CD4-positive, CD25-positive, alpha-beta regulatory T cell (primary cell): ENCODE results near the gene RIBC2. TPM values are rescaled to one million over a fixed set of nuclear protein-coding genes. Genes with fewer than 3 reads are reported as not detected.

ENCODE experiments used
- ATAC-seq, 2 donors: fragments of 150-1000 bp; cut with Tn5 transposase; one replicate each; pipeline ENCODE4 v1.10.0; 2021; ENCODE audit warnings: low read depth in 2 of 2, moderate number of reproducible peaks in 2 of 2, moderate library complexity in 1 of 2
- DNase-seq, 3 donors: peaks; one replicate each; pipeline versions ENCODE4 v3.0.0 to v3.0.0-alpha.2; 2012 to 2022; ENCODE audit warnings: mixed read lengths in 1 of 3
- H3K27ac ChIP-seq: one replicate; pipeline ENCODE4 v1.7.0; 2013; ENCODE audit warnings: mild to moderate bottlenecking, low read length; ENCODE audit not compliant: insufficient read depth, poor library complexity, severe bottlenecking
- H3K27me3 ChIP-seq: one replicate; pipeline ENCODE4 v1.7.0; 2013; ENCODE audit warnings: low read length; ENCODE audit not compliant: control insufficient read depth, insufficient read depth
- H3K36me3 ChIP-seq: one replicate; pipeline ENCODE4 v1.7.0; 2013; ENCODE audit warnings: mild to moderate bottlenecking, low read length, moderate library complexity; ENCODE audit not compliant: control insufficient read depth, insufficient read depth
- H3K4me1 ChIP-seq: 2 replicates; pipeline ENCODE4 v1.7.0; 2013; ENCODE audit warnings: mild to moderate bottlenecking, low read length; ENCODE audit not compliant: insufficient read depth, control insufficient read depth, poor library complexity, severe bottlenecking
- H3K4me3 ChIP-seq: one replicate; pipeline ENCODE4 v1.7.0; 2013; ENCODE audit warnings: low read depth, mild to moderate bottlenecking, low read length, moderate library complexity
- H3K9me3 ChIP-seq, 2 experiments: 1 replicate in 1 of 2; 2 replicates in 1 of 2; pipeline ENCODE4 v1.7.0; 2013; ENCODE audit warnings: low read length in 2 of 2, mild to moderate bottlenecking in 1 of 2, moderate library complexity in 1 of 2; ENCODE audit not compliant: control insufficient read depth in 2 of 2
- H3K27ac Mint-ChIP-seq, 3 donors: one replicate each; pipeline ENCODE4 v1.8.0; 2020 to 2022; ENCODE audit warnings: mild to moderate bottlenecking in 3 of 3, mixed read lengths in 3 of 3, moderate library complexity in 2 of 3
- H3K27me3 Mint-ChIP-seq: one replicate; pipeline ENCODE4 v1.8.0; 2022; ENCODE audit warnings: mild to moderate bottlenecking, mixed read lengths
- H3K36me3 Mint-ChIP-seq: one replicate; pipeline ENCODE4 v1.8.0; 2020; ENCODE audit warnings: mixed read lengths
- H3K4me1 Mint-ChIP-seq, 4 donors: one replicate each; pipeline ENCODE4 v1.8.0; 2020 to 2022; ENCODE audit warnings: mixed read lengths in 4 of 4, mild to moderate bottlenecking in 1 of 4
- H3K4me3 Mint-ChIP-seq, 4 donors: one replicate each; pipeline ENCODE4 v1.8.0; 2020 to 2022; ENCODE audit warnings: mild to moderate bottlenecking in 4 of 4, mixed read lengths in 4 of 4, moderate library complexity in 3 of 4
- H3K9me3 Mint-ChIP-seq, 7 donors: one replicate each; pipeline ENCODE4 v1.8.0; 2020 to 2022; ENCODE audit warnings: mixed read lengths in 7 of 7, mild to moderate bottlenecking in 3 of 7, moderate library complexity in 2 of 7
- polyA plus RNA-seq, 4 donors: library from polyadenylated mRNA; unstranded; fragments of 300-500 nt; fragmentation: Illumina TruSeq; gene quantifications; one replicate each; pipeline ENCODE4 v1.2.3, GENCODE V29; 2021
- total RNA-seq: library from RNA; stranded (reverse); gene quantifications from one replicate; pipeline ENCODE4 v1.2.3, GENCODE V29; 2022

The RIBC2 gene
- total and polyA plus RNA-seq, 5 donors from 2014 or later: 0.15 to 0.67 TPM; not detected in 3

DNA sequence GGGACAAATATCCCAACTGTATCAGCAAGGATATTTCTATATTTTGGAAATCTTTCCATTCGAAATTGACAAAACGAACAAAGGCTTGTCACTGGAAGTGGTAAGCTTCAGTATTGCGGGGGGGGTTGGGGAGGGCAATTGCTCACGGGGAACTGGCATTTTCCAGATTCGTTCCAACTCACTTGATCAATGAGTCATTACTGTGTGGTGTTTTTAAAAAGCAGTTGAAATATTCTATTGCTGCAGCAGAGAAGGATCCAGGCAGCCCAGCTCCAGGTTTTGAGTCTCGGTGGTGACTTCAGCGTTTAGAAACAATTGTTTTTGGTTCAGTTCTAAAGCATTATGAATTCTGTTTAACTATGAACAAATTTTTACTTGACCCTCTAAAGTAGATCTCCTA lies 55.4 kb downstream of the RIBC2 start:
- Mint-ChIP-seq H3K36me3 (no peaks in the 10 kb centered on the region), H3K9me3 (peaks cover 0 to 10% (median 2%) of the 10 kb centered on the region in 7 donors), H3K27me3 (peaks cover 24% of the 10 kb centered on the region), H3K4me3 (no peak overlapping the region), H3K4me1 (peaks cover 0 to 8% (median 0%) of the 10 kb centered on the region in 4 donors), H3K27ac (no peak overlapping the region)
- no peaks in the 10 kb centered on the region for H3K27me3 ChIP-seq
- no peaks in the 10 kb centered on the region for H3K4me1 ChIP-seq
- H3K27ac ChIP-seq: no peak overlapping the region
- H3K36me3 ChIP-seq: no peaks in the 10 kb centered on the region
- H3K4me3 ChIP-seq: no peak overlapping the region
- no peaks in the 10 kb centered on the region for H3K9me3 ChIP-seq
- DNase-seq: no peak
- no peak for ATAC-seq

DNA sequence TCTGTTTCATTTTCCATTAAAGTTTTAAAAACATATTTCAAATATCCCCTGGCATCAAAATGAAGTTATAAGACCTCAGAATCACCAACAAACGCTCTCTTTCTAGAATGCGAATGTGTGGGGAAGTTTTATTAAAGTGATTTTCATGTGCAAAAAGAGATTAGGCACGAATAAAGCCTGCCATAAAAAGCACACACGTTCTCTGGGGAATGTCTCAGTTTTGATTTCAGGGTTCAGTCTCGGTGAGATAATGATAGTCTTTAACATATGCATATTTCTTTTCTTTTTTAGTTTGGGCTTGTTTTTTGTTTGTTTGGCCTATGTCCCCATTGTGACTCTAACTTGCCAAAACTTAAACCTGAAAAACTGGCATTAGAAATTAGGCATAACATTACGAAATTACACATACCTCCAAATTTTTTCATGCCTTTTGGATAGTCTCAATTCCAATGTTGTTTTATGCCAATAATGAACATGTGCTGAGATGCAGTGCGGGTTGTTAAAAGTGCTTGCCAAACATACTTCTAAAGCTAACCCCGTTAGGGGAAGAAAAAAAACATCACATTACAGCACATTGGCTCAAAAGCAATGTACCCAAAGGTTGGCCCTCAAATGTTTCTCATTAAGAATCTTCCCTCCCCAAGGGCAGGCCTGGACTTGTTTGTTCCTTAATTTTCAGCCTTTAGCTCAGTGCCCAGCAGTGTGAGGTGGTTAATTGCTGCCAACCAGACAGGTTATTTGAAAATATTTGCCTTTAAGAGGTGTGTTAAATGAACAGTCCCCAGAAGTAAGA lies 56.0 kb downstream of the RIBC2 start:
- no peak overlapping the region for H3K4me3 ChIP-seq
- ATAC-seq: no peak
- H3K4me1 ChIP-seq: no peaks in the 10 kb centered on the region
- H3K9me3 ChIP-seq: no peaks in the 10 kb centered on the region
- no peaks in the 10 kb centered on the region for H3K36me3 Mint-ChIP-seq
- H3K27ac ChIP-seq: no peak overlapping the region
- no peak overlapping the region for H3K27ac Mint-ChIP-seq
- no peak for DNase-seq
- peaks cover 0 to 8% (median 0%) of the 10 kb centered on the region in 4 donors for H3K4me1 Mint-ChIP-seq
- peaks cover 21% of the 10 kb centered on the region for H3K27me3 Mint-ChIP-seq
- H3K27me3 ChIP-seq: no peaks in the 10 kb centered on the region
- H3K4me3 Mint-ChIP-seq: no peak overlapping the region
- peaks cover 0 to 10% (median 2%) of the 10 kb centered on the region in 7 donors for H3K9me3 Mint-ChIP-seq
- H3K36me3 ChIP-seq: no peaks in the 10 kb centered on the region

DNA sequence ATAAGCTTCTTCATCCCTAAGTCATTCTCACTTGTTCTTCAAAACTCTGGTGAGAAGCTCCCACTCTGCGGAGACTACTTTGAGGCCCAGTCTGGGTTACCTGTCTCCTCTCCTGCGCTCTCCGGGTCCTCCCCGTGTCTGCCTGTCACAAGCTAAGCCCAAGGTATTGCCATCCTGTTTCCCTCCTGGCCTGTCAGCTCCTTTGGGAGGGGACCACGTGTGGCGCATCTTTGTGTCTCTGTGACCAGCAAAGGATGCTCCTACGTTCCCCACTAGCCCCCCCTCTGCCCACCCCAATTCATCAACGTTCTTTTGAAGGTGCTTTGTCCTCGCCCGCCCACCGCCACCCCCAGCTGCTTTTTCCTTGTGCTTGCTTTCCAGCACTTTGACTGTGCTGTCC lies 57.4 kb downstream of the RIBC2 start:
- Mint-ChIP-seq H3K4me1 (peaks cover 0 to 6% (median 0%) of the 10 kb centered on the region in 4 donors), H3K27ac (no peak overlapping the region), H3K9me3 (peaks cover 0 to 10% (median 2%) of the 10 kb centered on the region in 7 donors), H3K36me3 (no peaks in the 10 kb centered on the region), H3K4me3 (no peak overlapping the region), H3K27me3 (peaks cover 20% of the 10 kb centered on the region)
- Histone ChIP-seq H3K4me3 (no peak overlapping the region), H3K36me3 (no peaks in the 10 kb centered on the region), H3K27me3 (no peaks in the 10 kb centered on the region), H3K27ac (no peak overlapping the region), H3K4me1 (no peaks in the 10 kb centered on the region), H3K9me3 (no peaks in the 10 kb centered on the region)
- DNase-seq (no peak), ATAC-seq (no peak)

DNA sequence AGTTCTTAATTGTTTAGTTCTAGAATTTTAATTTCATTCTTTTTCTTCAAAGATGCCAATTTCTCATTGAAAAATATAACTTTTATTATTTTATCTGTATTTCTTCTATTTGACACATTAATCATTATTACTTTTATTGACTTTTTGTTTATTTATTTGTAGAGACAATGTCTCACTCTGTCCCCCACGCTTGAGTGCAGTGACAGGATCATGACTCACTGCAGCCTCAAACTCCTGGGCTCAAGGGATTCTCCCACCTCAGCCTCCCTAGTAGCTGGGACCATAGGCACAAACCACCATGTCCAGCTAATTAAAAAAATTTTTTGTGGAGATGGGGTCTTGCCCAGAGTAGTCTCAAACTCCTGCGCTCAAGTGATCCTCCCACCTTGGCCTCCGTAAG lies 58.9 kb downstream of the RIBC2 start:
- Mint-ChIP-seq H3K4me3 (no peak overlapping the region), H3K27me3 (peaks cover 16% of the 10 kb centered on the region), H3K36me3 (no peaks in the 10 kb centered on the region), H3K27ac (no peak overlapping the region), H3K9me3 (peaks cover 0 to 6% (median 0%) of the 10 kb centered on the region in 7 donors), H3K4me1 (no peaks in the 10 kb centered on the region)
- H3K4me1 ChIP-seq: no peaks in the 10 kb centered on the region
- no peak overlapping the region for H3K27ac ChIP-seq
- H3K27me3 ChIP-seq: no peaks in the 10 kb centered on the region
- H3K4me3 ChIP-seq: no peak overlapping the region
- no peak for ATAC-seq
- H3K36me3 ChIP-seq: no peaks in the 10 kb centered on the region
- no peak for DNase-seq
- H3K9me3 ChIP-seq: no peaks in the 10 kb centered on the region

DNA sequence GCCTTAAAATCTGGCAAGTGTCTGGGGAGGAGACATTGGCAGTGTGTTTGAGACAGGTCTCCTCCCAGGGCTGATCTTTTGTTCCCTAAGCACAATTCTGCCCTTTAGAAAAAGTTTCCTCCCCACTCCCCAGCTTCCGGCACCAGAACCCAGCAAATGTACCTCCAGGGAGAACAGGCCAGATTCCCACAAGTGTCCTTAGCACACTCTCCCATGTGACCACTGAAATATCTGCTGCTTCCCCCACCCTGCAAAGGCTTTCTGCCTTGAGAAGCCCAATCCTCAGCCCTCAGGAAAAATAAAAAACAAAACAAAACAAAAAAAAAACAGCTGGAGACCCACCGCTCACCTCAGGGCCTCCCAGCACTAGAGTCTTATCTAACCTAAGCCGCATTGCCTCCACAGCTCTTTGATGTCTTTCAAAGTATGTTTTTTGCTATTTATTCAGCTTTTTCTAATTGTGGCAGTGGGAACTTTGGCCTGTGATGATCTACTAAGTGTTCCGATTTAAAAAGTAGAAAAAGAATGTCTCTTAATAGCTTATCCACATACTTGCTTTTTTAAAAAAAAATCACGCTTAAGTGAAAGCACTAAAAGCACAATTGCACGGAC lies 60.2 kb downstream of the RIBC2 start:
- Histone ChIP-seq H3K27ac (no peak overlapping the region), H3K36me3 (no peaks in the 10 kb centered on the region), H3K4me3 (no peak overlapping the region), H3K27me3 (no peaks in the 10 kb centered on the region), H3K4me1 (no peaks in the 10 kb centered on the region), H3K9me3 (no peaks in the 10 kb centered on the region)
- Mint-ChIP-seq H3K9me3 (no peaks in the 10 kb centered on the region), H3K36me3 (no peaks in the 10 kb centered on the region), H3K27me3 (peaks cover 16% of the 10 kb centered on the region), H3K4me3 (no peak overlapping the region), H3K4me1 (no peaks in the 10 kb centered on the region), H3K27ac (no peak overlapping the region)
- DNase-seq (no peak), ATAC-seq (no peak)

- Mint-ChIP-seq H3K27me3 (peaks cover 11% of the 10 kb centered on the region), H3K27ac (no peak overlapping the region), H3K36me3 (no peaks in the 10 kb centered on the region), H3K4me3 (no peak overlapping the region), H3K9me3 (peaks cover 0 to under 1% (median 0%) of the 10 kb centered on the region in 7 donors), H3K4me1 (no peaks in the 10 kb centered on the region)
- ATAC-seq (no peak), DNase-seq (no peak)
- H3K4me3 ChIP-seq: no peak overlapping the region
- H3K4me1 ChIP-seq: no peaks in the 10 kb centered on the region
- no peaks in the 10 kb centered on the region for H3K36me3 ChIP-seq
- no peak overlapping the region for H3K27ac ChIP-seq
- H3K9me3 ChIP-seq: no peaks in the 10 kb centered on the region
- no peaks in the 10 kb centered on the region for H3K27me3 ChIP-seq
Observed at GRCh38 chr22:45475063-45475747, 61.7 kb downstream of the RIBC2 start.

- H3K4me1 ChIP-seq: no peaks in the 10 kb centered on the region
- H3K9me3 Mint-ChIP-seq: peaks cover 0 to 4% (median 0%) of the 10 kb centered on the region in 7 donors
- no peak overlapping the region for H3K27ac Mint-ChIP-seq
- H3K4me3 ChIP-seq: no peak overlapping the region
- no peak overlapping the region for H3K27ac ChIP-seq
- DNase-seq (no peak), ATAC-seq (no peak)
- H3K27me3 ChIP-seq: no peaks in the 10 kb centered on the region
- no peaks in the 10 kb centered on the region for H3K36me3 Mint-ChIP-seq
- H3K4me3 Mint-ChIP-seq: no peak overlapping the region
- H3K9me3 ChIP-seq: no peaks in the 10 kb centered on the region
- no peaks in the 10 kb centered on the region for H3K4me1 Mint-ChIP-seq
- peaks cover 11% of the 10 kb centered on the region for H3K27me3 Mint-ChIP-seq
- H3K36me3 ChIP-seq: no peaks in the 10 kb centered on the region
Observed at GRCh38 chr22:45475851-45476514, 62.5 kb downstream of the RIBC2 start.
